GM19463 (cell line): Measurements from ENCODE around the gene EBPL.
"Not testable (repeated sequence)": the region's sequence is repeated elsewhere in the genome, so short reads cannot be mapped to it uniquely, and the experiment has no call there.

Experiments
- ATAC-seq: cut with Tn5 transposase; IDR thresholded peaks from one replicate; pipeline ENCODE4 v1.9.1; 2021; ENCODE audit warnings: mild to moderate bottlenecking, moderate library complexity; ENCODE audit not compliant: unreplicated experiment

The EBPL gene

DNA sequence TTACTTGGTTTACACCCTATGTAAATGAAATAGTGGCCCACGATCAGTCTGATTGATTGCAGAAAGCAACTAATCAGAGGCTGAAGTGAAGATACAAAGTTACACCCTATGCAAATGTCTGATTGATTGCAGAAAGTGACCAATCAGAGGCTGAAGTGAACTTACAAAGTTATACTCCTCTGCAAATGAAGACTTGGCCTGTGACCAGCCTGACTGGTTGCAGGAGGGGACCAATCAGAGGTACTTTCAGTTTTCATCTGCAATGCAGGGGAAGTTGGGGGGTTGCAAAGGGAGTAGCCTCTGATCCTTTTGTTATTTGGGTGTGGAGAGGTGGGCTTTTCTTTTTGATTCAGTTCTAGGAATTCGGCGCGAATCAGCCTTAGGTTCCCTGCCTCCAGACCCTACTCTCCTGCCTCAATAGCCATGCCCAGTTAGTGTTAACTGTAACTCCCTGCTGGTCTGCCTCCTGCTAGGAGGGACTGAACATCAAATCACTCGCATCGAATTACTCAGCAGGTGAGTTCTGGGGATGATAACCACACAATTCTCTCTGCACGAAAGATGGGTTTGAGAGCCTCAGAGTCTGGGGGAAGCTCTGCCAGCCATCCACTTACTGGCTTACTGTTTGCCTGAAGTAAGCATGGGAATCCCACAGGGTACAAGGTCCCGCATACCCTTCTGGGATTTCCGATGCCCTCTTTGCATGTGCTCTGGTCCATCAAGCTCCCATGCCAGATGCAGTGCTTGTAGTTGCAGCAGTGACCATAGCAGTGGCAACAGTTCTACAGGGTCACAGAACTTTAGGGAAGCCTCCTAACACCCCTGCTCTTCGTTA lies 55.5 kb downstream of the EBPL start:
- ATAC-seq: peak; percentile 69

DNA sequence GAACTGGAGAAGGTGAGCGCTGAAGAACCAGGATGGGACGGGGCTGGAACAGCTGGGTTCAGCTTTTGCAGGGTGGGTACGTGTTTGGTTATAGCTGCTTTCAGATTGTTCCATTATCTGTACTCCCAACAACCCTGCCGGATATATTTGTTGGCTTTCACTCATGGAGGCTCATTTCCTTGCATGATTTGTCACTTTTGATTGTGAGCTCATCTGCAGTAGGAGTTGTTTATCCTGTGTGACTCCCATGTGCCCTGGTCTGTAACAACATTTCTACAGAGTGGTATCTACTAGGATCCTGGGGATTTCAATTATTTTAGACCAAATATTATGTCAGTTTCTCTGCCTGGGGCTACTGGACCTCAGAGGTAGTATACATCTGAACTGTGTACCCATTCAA lies 57.6 kb downstream of the EBPL start:
- ATAC-seq: no peak

DNA sequence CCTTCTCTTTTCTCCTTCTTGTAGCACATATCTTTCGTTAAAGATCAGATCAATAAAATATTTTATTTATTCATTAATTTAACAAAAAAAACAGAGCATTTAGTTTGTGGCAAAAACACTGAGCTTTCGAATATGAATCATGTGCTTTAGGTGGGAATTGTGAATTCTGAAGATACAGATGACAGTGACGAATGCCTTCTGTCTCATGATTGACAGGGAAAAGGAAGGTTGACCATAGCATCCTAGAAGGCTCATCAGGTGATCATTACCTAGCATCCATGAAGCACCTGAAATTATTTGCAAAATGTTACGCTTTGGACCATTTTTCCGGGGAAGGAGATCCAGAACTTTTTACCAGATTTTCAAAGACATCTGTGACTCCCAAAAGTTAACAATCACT lies 59.1 kb downstream of the EBPL start:
- ATAC-seq: no peak

DNA sequence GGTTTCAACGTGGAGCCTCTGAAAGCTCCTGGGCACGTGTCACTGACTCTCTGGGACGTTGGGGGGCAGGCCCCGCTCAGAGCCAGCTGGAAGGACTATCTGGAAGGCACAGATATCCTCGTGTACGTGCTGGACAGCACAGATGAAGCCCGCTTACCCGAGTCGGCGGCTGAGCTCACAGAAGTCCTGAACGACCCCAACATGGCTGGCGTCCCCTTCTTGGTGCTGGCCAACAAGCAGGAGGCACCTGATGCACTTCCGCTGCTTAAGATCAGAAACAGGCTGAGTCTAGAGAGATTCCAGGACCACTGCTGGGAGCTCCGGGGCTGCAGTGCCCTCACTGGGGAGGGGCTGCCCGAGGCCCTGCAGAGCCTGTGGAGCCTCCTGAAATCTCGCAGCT lies 60.7 kb downstream of the EBPL start:
- no peak for ATAC-seq

DNA sequence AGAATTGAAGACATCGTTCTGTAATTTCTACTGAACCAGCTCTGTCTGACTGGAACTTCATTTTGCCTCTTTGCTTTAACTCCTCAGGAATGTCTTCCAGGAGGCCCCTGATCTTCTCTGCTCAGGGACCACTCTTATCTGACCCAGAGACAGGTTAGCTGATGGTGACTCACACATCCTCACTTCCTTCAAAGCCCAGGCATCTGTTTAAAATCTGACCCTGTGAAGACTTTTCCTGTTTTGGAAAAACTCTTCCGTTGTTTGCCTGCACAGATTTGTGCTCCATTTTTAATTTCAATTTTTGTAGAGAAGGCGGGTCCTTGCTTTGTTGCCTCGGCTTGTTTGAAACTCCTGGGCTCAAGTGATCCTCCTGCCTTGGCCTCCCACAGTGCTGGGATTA lies 61.3 kb downstream of the EBPL start:
- no peak for ATAC-seq

DNA sequence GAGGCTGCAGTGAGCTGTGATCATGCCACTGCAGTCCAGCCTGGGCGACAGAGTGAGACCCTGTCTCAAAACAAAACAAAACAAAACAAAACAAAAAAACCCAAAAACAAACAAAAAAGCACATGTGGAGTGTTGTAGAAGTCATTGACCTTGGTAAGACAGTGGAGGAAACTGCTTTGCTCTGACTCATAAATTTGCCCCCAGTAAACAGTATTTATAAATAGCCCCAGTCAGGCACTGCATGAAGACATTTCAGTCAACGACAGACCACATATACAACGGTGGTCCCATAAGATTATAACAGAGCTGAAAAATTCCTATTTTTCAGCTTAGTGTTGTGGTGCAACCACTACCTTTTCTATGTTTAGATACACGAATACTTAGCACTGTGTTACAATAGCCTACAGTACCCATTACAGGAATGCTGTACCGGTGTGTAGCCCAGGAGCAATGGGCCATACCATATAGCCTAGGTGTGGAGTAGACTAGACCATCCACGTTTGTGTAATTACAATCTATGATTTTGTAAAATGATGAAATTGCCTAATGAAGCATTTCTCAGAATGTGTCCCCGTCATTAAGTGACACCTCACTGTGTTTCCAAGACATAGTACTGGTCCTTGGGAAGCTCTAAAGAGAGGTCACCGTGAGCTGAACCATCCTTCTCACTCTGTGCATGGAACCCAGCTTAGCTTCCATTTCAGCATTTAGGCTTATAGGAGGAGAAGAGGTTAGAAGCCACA lies 61.9 kb downstream of the EBPL start:
- no peak for ATAC-seq

DNA sequence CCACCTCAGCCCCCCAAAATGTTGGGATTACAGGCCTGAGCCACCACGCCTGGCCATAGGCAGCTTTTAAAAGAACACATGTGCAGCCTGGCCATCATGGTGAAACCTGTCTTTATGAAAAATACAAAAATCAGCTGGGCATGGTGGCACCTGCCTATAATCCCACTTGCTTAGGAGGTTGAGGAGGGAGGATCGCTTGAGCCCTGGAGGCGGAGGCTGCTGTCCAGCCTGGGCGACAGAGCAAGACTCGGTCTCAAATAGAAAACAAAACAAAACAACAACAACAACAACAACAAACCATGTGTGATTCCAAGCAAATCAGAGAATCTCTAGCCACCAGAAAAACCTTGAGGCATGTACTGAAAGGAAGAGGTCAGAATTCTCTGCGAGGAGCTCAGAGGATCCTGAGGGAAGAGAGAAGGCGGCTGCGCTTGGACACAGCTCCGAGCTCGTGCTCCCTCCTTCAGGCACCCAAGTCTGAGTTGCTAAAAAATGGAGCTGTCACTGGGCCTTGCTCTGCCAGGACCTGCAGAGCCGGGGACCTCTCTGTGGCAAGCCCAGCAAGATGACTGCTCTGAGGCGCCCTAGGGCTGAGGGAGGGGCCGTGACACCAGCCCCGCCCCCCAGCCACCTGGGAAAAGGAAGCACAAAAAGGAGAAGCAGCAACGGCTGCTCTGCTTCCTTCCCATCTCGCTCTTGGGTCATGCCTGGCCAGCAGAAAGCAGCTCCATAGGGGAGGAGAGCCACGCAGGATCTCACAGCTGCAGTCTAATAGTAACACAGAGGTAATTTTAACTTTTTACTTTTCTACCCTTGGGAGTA lies 63.2 kb downstream of the EBPL start, which contains the start of gene ARL11:
ARL11 (plus strand) TSS at position 677 of the 822 bp plus-strand sequence. CDS start 1,941 bp downstream, outside the sequence.
- ATAC-seq: peak; percentile 96

DNA sequence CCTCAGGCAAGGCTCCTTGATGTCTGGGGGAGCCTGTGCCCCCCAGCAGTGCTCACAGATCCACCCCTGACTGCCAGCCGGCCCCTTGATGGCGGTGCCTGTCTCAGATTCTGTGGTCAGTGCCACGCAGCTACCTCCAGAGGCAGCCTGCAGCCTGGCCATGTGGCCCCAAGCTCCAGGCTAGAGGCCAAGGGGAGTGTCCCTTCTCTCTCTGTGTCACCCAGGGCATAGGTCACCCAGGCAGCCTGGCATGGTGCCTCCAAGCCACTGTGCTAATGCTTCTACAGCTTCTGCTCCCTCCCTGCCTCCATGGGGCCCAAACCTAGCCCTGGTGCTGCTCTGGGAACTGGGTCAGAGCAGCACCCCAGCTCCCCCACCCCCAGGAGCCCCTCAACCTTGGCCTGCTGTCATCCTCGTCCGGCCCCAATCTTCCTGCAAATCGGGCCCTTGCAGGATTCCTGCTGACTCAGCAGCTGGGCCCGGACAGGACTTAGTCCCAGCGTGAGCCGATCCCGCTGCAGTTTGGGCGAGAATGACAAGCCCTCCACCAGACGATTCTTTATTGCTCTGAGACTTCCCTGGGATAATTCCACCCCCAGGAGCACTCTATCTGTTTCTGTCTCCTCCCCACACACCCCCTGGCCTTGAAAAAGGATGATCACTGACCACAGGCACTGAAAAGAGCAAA lies 65.8 kb downstream of the EBPL start:
- no peak for ATAC-seq

DNA sequence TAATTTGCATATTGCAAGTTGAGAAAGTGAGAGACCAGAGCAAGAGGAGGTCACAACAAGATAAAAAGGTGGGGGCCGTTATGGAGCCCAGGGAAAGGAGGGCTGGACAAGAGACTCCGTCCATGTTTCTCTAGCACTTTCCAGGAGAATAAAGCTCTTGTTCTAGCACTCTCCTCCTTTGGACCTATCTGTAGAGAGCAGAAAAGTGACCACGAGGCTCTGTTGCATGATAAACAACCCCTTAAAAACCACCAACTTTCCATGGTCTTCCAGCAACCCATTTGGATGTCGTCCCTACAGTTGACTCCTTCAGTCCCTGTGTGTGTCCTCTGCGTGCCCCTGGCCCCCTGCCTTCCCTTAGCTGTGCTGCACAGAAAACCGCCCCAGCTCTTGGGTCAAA lies 67.1 kb downstream of the EBPL start:
- no peak for ATAC-seq

DNA sequence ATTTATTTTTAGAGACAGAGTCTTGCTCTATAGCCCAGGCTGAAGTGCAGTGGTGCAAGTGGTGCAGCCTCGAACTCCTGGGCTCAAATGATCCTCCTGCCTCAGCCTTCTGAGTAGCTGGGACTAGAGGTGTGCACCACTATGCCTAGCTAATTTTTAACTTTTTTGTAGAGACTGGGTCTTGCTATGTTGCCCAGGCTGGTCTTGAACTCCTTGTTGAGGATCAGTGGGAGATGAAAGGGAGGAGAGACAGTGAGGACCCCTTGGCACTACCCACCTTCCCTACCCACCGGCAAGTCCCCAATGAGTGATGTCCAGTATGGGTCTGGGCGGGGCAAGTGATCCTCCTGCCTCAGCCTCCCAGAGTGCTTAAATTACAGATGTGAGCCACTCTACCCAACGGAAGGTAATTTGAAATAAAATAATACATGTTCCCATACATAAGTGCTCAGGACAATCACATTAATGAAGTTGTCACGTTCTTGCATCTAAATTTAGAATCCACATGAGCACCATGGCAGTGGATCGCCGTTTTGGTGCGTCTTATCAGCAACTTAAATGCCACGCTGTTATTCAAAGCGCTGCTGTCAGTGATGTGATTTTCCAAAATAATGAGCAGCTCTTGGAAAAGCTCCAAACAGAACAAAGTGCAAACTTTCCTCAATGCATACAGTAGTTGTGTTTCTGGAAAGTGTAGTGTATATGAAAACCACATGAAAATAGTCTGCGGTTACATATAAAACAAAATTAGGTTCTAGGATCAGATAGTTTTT lies 68.9 kb downstream of the EBPL start:
- no peak for ATAC-seq

DNA sequence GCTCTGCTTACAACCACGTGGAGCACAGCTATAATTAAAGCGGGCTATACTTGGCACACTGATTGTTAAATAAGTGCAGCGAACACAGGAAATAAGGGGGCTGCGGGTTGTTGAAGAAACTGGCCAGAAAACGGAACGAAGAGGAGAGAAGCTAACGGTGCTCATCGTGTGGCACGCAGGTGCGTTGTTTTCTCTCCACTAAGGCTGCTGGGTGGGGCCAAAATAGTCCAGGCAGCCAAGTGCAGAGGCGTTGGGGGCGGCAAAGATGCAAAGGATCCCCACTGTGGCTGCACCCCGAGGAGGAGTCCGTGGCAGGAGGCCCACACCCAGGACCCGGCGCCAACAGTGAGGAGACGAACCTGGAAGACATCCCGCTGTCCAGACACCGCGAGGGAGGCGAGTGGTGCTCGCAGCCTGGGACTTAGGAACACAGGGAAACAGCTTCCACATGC lies 71.1 kb downstream of the EBPL start:
- ATAC-seq: peak; percentile 54

DNA sequence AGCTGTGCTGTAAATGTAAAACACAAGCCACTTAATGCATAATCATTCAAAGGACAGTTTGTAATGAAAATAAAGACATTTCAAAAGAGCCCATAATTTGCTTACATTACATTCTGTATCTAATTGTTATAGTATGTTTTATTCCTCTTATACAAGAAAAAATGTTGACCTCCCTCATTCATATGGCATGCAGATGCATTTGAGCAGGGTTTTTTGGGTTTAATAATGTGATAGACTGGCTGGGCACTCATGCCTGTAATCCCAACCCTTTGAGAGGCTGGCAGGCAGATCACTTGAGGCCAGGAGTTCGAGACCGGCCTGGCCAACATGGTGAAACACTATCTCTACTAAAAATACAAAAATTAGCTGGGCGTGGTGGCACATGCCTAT lies 74.6 kb downstream of the EBPL start:
- ATAC-seq: no peak

DNA sequence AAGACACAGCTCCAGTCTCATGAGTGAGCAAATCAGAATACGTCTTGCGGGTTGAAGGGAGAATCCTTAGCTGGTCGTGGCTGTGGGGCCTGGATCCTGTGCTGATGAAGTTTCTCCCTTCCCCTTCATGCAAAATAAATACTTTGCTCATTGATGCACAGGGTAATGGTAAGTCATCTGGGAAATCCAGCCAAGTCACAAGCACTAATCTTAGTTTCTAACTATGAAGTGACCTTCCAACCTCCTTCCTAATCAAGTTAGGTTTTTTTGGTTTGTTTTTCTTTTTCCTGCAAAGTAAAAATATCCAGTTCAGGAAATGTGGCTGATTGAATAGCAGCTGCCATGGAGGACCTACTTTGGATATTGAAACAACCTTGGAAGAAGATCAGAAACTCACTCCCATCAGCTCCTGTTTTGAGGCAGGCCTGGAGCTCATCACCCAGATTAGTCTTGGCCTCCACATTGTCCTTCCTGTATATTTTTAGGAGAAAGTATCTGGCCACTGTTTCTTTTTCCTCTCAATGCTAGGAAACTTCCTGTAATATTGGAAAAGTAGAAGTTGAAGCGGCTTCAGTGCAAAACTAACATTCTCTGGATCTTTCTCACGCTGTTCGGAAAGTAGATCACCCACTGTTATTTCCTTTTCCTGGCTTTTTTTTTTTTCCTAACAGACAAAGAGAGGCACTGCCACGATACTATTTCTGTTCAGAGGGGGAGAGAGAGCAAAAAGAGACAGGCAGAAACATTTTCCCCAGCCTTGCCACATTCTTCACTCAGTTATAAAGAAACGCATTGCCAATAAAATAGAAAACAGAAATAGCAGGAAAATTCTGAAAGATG lies 75.2 kb downstream of the EBPL start:
- ATAC-seq: no peak

DNA sequence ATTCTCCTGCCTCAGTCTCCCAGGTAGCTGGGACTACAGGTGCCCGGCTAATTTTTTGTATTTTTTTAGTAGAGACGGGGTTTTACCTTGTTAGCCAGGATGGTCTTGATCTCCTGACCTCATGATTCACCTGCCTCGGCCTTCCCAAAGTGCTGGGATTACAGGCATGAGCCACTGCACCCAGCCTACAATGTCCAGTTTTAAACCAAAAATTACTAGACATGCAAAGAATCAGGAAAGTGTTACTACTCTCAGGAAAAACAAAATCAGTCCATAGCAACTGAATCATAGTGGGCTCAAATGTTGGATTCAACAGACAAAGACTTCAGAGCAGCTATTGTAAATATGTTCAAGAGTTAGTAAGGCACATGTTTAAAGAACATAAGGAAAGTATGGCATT lies 79.2 kb downstream of the EBPL start:
- not testable (repeated sequence) for ATAC-seq
